Subcutaneous adipose tissue (tissue), 4 donors: ENCODE data around the gene ANKS1B. TPM values are rescaled to one million over a fixed set of nuclear protein-coding genes. Genes with fewer than 3 reads are reported as not detected.

Experiments used
- CTCF ChIP-seq: fragments of 450-650 bp; IDR thresholded peaks from one replicate; pipeline ENCODE4 v1.5.1; 2016; ENCODE audit warnings: low read depth, mild to moderate bottlenecking, control low read depth, antibody characterized with exemption, moderate library complexity
- total RNA-seq, 4 donors: library from RNA; depleted of rRNA; stranded (reverse); fragments of >200 nt; gene quantifications; one replicate each; pipeline ENCODE4 v1.1.0, GENCODE V29; 2016

ANKS1B gene
- total RNA-seq, 4 donors from 2014 or later = 4.5 to 15.4 (median 10.1) TPM

GRCh38 chr12:99045158-99045557, 939.6 kb downstream of the ANKS1B start:
- no peak for TF ChIP-seq CTCF

- TF ChIP-seq CTCF = no peak
These were observed 941.3 kb downstream of the ANKS1B start for GRCh38 chr12:99043319-99043914.

- TF ChIP-seq CTCF = no peak
These were observed 942.5 kb downstream of the ANKS1B start for GRCh38 chr12:99042226-99042625.

- TF ChIP-seq CTCF = no peak
These were observed 945.2 kb downstream of the ANKS1B start for GRCh38 chr12:99039367-99040120.

- no peak for TF ChIP-seq CTCF
These were observed 948.2 kb downstream of the ANKS1B start for GRCh38 chr12:99036566-99036965.

- TF ChIP-seq CTCF = no peak
These were observed 948.9 kb downstream of the ANKS1B start for GRCh38 chr12:99035803-99036202.

- no peak for TF ChIP-seq CTCF
These were observed 955.0 kb downstream of the ANKS1B start for GRCh38 chr12:99029511-99030271.
